Tibial nerve (tissue), 3 donors: ENCODE measurements around the gene CITED4.

Experiments used
- CTCF ChIP-seq, 5 experiments: fragments of 200-600 bp in 3 of 5; fragments of 450-650 bp in 2 of 5; sonication (generic) in 3 of 5; IDR thresholded peaks; one replicate each; pipeline ENCODE4 v1.5.1; 2016 to 2019; ENCODE audit warnings: antibody characterized with exemption in 5 of 5, mild to moderate bottlenecking in 3 of 5, moderate library complexity in 2 of 5
- POLR2A ChIP-seq, 2 donors: fragments of 450-650 bp; IDR thresholded peaks; one replicate each; pipeline ENCODE4 v1.6.1; 2017; ENCODE audit warnings: antibody characterized with exemption in 2 of 2, mild to moderate bottlenecking in 2 of 2, moderate library complexity in 2 of 2

GRCh38 chr1:40830419-40830943 is 31.7 kb downstream of the CITED4 start:
- TF ChIP-seq CTCF (IDR thresholded peaks at IDR 0.05) (no peak), POLR2A (IDR thresholded peaks at IDR 0.05) (no peak)
